Ramos (cell line): ENCODE results near the gene FOXB2.

Experiments used
- in situ Hi-C: fragments of 300-500 bp; cut with MboI; formaldehyde crosslinking; loops from one replicate; pipeline ENCODE4 v1.14.3; 2022; ENCODE audit warnings: low sequenced_read_pairs; ENCODE audit not compliant: unreplicated experiment

The FOXB2 gene

GRCh38 chr9:77015327-77016048, 4.0 kb upstream of the FOXB2 start:
- in situ Hi-C loops, result no loop called here

DNA sequence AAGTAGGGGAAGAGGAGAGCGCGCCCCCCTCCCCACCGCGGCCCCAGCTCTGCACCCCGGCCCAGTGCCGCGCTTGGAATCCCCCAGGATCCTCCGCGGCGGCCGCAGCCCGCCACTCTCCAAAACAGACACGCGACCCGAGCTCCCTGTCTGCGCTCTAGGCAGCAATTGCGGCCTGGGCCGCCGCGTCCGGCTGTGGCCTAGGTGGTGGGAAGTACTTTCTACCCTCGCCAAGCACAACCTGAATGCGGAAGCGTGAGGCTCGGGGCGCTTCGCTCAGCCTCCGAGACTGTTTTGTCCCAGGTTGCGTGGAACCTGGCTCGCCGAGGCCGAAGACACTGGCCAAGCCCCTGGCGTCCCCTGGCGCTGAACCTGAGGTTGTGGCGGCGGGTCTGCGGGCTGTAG, 3.3 kb upstream of the FOXB2 start:
- in situ Hi-C loops, result no loop called here

- in situ Hi-C loops, result no loop called here
Measured at GRCh38 chr9:77016526-77017504, 2.6 kb upstream of the FOXB2 start.

GRCh38 chr9:77017505-77017894, 2.0 kb upstream of the FOXB2 start:
- in situ Hi-C loops, result no loop called here

DNA sequence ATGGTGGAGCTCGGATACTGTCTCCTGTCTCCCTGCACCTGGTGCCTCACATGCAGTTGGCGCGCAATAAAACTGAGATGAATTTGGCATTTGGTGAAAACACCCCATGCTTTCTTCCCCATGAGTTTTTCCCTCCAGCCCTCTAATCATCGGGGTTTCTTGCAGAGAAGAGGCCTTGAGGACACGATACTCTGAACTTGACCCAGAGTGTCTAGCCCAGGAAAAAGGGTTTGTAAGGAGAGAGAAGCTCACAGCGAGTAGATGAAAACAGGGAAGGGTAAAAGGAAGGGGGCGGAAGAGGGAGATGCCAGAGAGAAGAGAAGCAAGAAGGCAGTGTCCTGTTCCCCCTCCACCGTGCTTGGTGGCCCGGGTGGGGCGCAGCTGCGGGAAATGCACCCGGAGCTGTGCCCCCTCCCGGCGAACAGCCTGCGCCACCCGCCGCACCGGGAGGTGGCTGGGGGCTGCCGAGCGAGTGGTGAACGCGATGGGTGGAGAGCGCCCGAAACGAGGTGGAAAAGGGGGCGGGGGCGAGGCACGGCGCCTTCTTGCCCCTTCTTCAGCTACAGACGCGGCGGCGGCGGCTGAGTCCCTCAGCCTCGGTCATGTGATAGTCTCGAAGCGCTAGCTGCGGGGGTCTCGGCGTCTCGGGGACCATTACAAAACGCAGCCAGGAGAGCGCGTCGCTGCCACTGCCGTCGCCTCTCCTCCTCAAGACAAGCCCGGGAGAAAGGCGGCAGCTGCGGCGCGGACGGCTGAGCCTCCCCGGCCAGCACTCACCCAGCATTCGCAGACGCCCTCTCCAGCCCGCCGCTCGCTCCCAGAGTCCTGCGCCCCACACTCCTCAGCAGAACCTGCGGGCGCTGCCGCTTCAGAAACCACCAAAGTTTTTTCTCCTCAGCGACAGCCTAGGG, 1.1 kb upstream of the FOXB2 start:
- in situ Hi-C loops, result no loop called here

GRCh38 chr9:77018969-77019235, 553 bp upstream of the FOXB2 start:
- in situ Hi-C loops, result no loop called here

DNA sequence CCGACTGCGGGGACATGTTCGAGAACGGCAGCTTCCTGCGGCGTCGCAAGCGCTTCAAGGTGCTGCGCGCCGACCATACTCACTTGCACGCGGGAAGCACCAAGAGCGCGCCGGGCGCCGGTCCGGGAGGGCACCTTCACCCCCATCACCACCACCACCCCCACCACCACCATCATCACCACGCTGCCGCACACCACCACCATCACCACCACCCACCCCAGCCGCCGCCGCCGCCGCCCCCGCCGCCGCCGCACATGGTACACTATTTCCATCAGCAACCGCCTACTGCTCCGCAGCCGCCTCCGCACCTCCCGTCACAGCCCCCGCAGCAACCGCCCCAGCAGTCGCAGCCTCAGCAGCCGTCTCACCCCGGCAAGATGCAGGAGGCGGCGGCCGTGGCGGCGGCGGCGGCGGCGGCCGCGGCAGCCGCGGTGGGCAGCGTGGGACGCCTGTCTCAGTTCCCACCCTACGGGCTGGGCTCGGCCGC, 514 bp downstream of the FOXB2 start:
- in situ Hi-C loops, result no loop called here

GRCh38 chr9:77020413-77021290, 1.2 kb downstream of the FOXB2 start:
- in situ Hi-C loops, result no loop called here

- in situ Hi-C loops, result no loop called here
Measured at GRCh38 chr9:77021291-77021894, 1.9 kb downstream of the FOXB2 start.

- in situ Hi-C loops, result no loop called here
Measured at GRCh38 chr9:77021922-77022782, 2.7 kb downstream of the FOXB2 start.

DNA sequence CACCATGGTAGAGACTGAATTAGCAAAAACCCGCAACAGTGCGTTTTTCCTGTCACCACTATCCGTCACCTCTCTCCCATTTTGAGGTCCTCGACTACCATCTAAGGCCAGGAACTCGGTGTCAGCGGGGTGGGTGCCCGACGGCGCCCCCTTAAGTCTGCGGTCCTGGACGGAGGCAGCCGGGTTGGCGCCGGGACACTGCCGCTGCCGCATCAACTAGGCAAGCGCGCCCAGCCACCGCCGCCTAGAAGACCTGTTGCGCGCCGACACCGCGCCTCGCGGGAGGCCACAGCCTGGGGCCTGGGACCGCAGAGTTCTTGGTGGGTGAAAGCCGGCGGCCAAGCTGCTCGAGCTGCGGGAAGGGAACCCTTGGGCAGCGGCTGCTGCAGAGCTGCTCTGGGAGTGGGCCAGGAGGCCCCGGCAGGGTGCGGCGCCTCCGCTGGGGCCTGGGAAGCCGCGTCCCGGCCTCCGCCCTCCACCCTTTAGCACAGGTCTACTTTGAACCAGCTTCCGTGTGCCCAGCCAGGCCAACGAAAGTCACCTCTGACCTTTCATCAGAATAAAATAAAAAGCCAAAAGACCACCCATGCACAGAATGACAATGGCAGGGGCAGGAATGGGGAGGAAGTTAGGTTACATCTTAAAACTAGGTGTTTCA, 3.5 kb downstream of the FOXB2 start:
- in situ Hi-C loops, result no loop called here

DNA sequence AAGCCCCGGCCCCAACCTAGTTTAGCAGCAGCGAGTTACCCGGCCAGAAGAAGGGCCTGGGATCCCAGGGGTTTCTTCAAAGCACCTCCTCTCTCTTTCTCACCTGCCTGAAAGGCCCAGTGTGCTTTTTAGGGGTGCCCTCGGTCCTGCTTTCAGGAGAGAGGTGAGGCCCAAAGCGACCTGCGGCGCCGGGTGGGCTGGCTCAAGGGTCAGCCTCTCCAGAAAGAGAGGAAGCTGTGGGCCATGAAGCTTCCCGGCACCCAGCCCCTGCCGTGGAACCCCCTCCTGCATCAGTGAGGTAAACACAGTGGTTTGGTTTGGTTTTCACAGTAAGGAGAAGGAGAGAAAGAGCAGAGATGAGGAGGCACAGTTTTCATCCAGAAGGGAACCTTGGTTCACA, 4.3 kb downstream of the FOXB2 start:
- in situ Hi-C loops, result no loop called here

GRCh38 chr9:77024776-77025545, 5.5 kb downstream of the FOXB2 start:
- in situ Hi-C loops, result no loop called here

DNA sequence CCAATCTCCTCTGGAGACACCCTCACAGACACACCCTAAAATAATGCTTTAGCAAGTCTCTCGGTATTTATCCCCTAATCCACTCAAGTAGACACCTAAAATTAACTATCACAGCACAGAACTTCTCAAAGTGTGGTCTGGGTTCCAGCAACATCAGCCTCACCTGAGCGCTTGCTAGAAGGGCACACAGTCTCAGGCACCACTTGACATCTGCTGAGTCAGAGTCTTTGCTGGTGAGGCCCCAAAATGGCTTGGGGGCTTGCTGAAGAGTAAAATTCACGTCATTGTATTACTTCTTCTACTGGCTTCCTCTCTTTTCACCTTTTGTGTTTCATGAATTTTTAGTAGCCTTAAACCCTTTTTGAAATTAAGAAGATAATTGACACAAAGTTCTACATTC, 9.0 kb downstream of the FOXB2 start:
- in situ Hi-C loops, result no loop called here

GRCh38 chr9:77030045-77030444, 10.6 kb downstream of the FOXB2 start:
- in situ Hi-C loops, result no loop called here

DNA sequence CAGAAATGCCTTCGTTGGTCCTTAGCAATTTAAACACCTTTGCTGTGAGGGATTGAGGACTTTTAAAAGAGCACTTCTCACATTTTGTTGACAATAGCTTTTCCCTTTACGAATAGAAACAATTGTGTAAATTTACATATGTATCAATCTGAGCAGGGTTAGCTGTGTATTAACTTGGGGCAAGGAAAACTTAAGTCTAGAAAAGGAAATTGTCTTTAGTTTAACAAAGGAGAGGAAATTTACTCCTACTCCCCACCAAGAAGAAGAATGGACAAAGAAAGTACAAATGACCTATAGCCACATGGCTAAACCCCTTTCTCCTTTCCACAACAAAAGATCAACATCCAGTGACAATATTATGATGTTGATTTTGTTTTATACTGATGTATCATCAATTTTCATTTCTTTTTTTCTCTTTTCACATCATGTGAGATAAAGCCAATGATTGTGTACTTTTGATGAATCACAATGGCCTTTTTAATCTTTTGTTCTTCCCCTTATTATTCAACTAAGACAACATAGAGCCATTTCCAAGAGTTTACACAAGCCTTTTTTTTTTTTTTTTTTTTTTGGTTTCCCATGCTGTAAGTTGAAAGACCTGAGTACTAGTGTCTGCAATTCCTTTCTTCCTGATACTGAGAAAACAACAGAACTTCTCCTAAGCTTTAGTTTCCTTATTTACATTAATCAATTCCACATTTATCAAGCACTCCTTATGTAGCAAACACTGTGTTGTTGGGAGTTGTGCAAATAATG, 19.0 kb downstream of the FOXB2 start:
- in situ Hi-C loops, result no loop called here
